A172 (cell line): ENCODE results near the gene IMMP2L. TPM values are rescaled to one million over a fixed set of nuclear protein-coding genes. Genes with fewer than 3 reads are reported as not detected.

Experiments
- DNase-seq: peaks from one replicate; pipeline ENCODE4 v3.0.0-alpha.2; 2015; ENCODE audit warnings: low spot score
- total RNA-seq: library from RNA; depleted of rRNA; stranded (reverse); fragments of >200 nt; shearing (Covaris generic); gene quantifications from 2 replicates; pipeline ENCODE4 v1.2.3, GENCODE V29; 2014

IMMP2L gene
- total RNA-seq, 1 experiment from 2014 or later: 22.6 TPM

DNA sequence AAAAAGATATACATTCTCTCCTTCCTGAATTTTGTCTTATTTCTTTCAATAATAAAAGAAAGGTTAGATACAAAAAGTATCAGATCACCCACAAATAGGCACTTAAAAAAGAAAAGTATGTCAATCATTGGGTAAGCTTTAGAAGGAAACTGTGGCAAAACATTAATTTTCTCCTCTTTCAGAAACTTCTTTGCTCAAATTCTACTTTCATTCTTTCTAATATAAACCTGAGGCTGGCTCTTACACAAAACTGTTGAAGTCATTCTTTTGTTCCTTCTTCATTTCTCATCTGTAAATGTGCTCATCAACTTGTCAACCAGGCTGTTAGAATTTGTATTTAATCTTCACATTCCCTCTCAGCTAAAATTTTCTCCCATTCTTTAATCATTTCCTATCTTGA lies 346.7 kb downstream of the IMMP2L start:
- no peak for DNase-seq

DNA sequence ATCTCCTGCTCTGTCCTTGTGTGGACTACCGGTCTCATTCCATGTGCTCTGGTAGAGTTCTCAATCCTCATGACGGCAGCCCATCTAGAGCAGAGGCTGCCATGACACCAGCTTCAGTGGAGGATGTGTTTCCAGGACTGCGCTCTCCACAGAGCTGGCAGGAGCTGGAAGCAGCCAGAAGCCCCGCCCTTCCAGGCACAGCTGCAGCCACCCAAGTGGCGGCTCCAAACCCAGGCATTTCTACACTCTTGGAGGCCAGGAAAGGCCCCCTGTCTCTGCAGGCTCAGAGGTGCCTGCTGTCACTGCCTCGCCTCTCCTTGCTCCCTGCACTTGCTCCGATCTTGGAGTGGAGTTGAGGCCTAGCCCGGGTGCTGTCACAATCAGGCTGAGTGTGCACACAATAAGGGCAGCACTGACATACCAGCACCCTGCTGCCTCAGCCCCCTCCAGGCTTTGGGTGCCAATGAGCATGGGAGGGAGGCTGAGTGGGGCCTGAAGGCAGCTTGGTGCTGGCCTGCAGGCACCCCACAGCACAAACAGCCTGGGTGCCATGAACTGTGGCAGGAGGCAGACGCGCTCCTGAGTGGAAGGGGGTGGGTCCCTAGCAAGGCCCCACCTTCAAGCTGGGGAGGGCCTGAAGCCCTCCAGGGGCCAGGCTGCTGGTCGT lies 349.3 kb downstream of the IMMP2L start:
- DNase-seq: no peak

DNA sequence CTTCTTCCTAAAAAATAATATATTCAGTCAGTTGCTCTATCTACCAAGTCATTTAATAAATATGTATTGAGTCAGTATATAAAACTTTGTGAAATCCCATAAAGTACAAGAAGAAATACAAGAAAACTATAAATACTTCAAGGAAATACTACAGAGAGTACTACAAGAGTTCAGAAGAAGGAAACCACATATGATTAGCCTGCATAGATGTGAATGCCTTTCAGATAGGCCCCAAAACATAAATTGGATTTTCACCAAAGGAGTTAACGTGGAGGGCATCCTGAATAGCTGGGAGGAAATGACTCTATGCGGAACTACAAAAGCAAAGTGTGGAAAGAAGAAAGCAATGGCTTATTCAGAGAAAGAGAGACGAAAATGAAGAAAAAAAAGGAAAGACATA lies 351.3 kb downstream of the IMMP2L start:
- no peak for DNase-seq

DNA sequence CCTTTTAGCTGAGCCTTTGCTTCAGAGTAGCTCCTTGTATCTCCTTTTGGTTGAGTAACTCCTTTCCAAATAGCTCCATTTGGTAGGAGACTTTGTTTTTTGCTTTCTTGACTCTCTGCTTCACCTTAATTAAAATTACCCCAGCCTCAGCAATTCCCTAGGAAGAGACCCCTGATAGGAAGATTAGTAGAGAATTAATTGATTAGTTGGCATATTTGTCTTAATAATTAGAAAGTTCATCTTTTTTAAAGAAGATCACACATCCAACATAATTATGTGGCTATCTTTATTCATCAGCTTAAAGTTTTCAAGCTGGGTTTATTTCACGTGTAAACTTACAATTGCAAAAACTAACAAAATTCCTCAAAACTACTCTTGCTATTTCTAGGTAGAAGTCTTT lies 352.2 kb downstream of the IMMP2L start:
- no peak for DNase-seq

DNA sequence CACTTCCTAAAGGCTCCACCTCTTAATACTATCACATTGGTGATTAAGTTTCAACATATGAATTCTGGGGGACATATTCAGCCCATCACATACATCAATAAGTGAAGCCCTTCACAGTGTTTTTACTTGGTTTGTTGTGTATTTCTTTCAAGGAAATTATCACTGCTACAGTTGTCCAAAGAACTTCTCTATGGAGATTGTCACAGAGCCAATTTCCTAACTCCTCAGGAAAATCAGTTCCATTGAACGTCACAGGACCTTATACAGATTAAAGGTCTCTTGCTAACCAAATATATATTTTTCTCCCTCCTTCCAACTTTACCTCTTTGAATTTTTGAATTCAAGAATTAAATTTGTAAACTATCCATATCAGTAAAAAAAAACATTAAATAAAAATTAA lies 357.0 kb downstream of the IMMP2L start:
- DNase-seq: no peak

DNA sequence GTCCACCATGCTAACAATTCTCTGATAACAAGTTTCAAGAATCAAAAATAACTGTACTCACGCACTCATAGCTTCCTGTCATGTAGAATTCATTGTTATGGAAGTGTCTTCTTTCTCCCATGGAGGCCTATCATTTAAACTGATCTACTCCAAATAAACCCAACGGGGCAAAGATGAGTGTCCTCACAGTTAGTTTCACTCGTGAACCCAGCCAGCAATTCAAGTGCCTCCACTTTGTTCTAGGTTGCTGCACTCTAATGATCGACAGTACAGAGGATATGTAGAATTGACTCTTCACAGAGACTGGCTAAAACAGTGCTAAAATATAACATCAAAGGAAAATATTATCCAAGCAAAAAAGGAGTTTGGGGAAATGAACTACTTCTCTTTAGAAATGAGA lies 360.0 kb downstream of the IMMP2L start:
- DNase-seq: no peak

DNA sequence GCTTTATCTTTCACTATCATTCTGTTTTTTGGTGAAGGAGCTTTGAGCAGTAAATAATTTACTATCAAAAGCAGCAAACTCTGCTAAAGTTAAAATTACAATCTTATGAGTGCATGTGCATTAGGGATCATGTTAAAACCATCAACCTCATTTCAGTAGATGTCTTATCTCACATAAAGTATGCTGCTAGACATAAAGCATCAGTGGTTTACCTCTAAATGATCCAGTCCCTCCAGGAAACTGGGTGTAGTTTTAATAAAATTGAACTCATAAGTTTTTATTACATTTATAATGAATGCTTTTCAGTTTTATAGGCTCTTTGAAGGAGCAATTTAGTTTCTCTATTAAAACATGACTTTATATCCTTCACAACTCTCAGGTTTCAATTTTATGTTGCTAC lies 362.6 kb downstream of the IMMP2L start:
- no peak for DNase-seq

DNA sequence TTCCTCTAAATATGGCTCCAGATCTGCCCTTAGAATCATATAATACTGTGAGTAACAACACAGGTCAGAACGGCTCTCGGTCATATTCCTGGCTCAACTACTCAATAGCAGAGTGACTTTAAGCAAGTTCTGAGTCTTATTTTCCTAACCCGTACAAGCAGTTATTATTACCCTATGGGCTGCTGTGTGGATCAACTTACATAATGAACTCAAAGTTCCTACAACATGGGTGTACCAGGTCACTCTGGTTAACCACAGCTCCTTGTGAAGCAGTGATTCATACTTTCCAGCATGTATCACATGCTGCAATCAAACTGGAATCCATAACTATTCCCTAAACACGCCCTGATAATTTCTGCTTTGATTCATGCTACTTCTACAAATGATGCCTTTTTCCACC lies 364.0 kb downstream of the IMMP2L start:
- peak; percentile 90 for DNase-seq

DNA sequence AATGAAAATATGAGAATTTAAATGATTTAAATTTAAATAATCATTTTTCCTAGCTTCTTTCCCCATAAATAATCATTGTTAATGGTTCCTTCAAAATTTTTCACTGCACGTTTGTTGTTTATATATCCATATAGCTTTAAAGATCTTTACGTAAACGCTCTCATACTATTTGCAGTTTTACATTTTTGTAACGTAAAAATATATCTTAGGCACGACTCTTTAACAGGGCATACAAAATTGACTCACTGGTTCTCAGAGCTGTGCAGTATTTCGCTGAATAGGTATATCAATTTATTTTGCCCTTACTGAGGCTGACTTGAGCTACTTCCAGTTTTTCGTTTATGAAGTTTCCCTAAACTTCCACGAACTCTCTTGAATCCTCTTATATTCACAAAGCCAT lies 365.6 kb downstream of the IMMP2L start:
- no peak for DNase-seq

DNA sequence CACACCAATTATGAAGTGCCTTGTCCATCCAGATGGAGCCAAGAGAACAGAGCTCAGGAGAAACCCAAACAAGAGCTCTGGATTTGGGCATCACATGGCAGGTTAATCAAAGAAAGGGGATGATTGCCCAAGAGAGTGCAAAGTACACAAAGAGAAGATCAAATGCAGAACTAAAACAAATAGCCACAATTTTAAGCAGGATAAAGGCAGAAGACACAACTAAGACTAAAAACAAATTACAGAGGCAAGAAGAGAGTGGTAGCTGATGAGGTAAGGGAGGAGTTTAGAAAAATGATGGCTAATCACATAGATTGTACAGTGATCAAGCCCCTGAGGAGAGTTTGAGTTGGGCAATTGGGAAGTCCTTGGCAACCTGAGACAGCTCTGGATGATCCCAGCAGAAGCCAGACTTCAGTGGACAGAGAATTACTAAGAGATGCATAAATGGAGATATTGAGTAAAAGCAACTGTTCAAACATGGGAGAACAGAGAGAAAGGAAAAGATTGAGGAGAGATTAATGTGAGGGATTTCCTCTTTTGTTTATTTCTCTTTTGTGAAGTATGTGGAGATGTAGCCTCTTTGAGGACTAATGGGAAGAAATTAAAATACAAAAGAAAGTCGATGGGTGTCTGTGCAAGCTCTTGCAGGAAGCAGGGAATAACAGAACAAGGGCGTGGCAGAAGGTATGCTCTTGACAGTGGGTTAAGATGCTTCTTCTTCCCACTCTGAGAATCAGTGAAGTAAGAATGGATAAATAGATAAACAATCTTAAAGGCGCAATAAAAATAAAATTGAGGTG lies 369.5 kb downstream of the IMMP2L start:
- no peak for DNase-seq

DNA sequence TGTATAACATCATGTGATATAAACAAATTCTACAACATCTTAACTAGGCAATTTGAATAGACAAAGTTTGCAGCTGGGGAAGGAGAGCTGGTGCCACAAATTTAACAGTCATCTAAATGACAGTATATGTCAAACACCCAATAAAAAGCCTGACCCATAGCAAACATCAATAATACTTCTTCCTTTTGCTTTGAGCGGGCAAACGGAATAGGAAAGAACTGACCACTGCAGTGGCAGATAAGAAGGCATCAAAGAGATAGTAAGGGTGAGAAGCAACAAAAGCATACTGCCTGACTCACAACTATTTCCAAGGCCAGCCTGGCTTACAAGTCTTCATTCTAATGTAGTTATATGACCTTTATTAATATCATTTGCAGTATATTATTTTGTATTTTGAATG lies 371.5 kb downstream of the IMMP2L start:
- no peak for DNase-seq

DNA sequence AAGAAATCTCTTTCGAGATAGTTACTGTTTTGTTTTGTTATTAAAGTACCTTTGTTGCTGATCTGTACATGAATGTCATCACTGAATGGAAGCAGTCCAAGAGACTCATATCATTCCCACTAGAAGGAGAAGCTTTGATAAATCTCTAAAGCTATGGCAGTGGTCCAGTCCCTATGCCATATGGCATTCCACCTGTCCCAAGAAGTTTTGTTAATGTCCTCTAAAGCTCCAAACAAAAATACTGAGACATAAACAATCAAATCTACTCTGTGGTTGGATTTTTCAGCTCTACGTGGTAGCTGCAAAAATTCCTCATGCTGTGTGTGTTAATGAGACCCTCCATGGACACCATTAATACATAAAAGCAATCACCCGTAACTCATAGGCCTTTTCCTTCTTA lies 377.3 kb downstream of the IMMP2L start:
- DNase-seq: no peak

DNA sequence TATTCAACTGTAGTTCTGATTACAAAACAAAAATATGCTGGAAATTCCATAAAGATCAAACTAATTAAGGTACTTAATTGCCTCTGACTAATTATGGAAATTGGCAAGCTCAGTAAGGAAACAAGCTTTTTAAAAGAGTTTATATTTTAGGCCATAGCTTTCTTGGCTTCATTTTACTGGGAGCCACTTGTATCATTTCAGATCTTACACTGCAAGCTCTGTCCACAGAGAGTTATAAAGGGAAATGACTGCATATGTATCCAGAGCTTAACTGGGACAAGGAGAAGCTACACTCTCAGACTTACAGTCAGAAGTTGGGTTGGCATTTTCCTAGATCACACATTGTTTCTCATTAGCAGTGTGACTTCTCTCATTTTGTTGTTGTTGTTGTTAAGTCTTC lies 379.0 kb downstream of the IMMP2L start:
- no peak for DNase-seq

DNA sequence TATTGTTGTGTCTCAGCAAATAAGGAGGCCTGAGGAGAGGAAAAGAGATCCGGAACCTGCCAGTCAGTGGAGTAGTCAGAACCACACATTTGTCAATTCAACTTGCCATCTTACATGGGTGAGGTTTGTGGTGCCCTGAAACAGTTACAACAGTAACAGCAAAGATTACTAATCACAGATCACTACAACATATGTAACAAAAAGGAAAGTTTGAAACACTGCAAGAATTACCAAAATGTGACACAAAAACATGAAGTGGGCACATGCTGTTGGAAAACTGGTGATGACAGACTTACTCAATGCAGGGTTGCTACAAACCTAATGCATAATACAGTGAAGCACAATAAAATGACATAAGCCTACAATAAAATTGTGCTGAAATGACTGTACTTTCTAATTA lies 382.0 kb downstream of the IMMP2L start:
- DNase-seq: no peak

DNA sequence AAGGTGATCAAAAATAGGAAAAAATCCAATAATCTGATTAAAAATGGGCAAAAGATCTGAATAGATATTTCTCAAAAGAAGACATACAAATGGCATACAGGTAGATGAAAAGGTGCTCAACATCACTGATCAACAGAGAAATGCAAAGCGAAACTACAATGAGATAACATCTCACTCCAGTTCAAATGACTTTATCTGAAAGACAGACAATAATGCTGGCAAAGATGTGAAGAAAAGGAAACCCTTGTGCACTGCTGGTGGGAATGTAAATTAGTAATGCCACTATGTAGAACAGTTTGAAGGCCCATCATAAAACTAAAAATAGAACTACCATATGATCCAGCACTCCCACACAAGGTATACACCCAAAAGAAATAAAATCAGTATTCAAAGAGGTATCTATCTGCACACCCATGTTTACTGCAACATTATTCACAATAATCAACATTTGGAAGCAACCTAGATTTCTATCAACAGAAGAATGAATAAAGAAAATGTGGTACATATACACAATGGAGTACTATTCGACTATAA lies 386.3 kb downstream of the IMMP2L start:
- DNase-seq: no peak

DNA sequence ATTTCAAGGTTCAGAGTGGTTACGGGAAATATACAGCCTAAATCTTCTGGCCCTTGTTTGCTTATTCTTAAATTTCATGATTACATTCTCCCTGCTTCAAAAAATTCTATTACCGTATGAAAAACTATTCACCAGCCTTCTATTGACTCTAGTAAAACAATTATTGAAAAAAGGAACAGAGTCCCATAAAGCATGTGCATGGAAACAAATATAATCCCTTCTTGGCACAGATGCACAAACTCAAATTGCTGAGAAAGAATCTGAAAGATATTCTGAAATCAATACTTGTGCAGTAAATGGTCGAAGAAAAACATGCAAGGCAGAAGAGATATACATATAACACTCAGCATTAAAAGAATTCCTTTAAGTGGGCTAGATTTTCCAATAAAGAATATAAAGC lies 387.8 kb downstream of the IMMP2L start:
- no peak for DNase-seq

DNA sequence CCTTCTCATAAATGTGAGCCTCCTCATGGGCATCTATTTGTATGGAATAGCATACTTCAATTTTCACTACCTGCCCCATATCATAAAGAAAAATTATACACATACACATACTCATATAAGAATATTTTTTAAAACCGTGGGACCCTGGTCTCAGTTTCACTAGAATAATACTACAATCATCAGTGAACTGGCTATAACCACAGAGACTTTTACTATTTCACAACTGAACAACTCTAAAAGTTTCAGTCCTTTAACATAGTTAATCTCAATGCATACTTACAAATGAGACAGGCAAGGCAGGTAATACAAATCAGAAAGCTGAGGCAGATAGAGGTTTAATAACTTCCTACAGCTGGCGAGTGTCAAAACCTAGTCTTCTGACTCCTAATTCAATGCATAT lies 388.3 kb downstream of the IMMP2L start:
- no peak for DNase-seq

DNA sequence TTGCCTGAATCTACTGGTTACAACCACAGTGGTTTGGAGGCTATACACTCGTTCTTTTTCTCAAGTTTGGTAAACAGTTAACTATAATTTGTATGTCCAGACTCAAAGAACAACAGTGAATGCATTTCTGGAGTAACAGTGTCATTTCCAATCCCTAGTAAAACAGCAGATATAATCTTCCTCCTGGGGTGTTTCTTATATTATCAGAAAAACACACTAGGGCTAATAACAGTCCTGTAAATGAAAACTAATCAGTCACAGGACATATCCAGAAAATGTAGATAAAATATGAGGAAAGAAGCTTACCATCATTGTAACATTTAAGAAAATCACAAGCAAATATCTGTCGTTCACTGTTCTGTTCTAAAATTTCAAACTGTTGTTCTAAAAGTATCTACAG lies 388.8 kb downstream of the IMMP2L start:
- DNase-seq: no peak

DNA sequence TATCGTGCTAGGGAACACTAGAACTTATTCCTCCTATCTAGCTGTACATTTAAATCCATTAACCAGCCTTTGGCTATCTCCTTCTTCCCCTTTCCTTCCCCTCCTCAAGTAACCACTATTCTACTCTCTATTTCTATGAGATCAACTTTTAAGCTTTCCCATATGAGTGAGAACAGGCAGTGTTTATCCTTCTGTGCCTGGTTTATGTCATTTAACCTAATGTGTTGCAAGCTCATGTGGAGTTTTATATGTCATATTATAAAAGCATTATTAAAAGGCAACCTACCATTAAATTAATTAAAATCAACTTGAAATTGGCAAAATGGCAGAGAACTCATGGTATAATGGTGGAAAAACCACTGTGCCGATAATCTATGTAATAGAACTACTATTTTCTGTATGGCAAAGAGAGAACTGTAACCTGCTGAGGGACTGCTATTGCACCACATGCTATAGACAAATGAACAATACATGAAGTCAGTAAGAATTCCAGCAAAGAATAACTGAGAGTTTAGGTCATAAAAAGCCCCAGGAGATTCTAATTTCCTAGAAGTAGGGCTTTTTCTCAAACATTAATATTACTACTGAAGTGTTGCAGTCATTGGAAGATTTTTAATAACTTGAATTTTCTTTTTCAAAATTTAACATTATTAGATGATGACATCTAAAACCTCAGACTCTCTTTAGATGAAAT lies 389.6 kb downstream of the IMMP2L start:
- DNase-seq: no peak

DNA sequence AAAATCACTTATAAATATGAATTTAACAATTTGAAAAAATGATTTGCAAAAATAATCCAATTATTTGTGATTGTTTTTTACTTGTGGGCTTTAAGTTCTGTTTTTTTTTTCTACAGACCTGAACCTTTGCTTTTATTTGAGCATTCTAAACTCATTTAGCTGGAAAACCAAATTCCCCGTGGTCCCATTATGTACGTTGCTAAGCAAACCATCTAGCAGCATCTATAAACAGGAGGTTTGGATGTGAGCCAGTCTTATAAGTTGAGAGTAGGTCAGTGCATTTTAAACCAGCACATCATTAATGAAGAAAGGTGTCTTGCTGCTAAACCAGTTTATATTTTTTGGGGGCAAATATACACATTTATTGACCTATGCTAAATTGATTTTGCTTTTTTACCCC lies 394.1 kb downstream of the IMMP2L start:
- DNase-seq: no peak

DNA sequence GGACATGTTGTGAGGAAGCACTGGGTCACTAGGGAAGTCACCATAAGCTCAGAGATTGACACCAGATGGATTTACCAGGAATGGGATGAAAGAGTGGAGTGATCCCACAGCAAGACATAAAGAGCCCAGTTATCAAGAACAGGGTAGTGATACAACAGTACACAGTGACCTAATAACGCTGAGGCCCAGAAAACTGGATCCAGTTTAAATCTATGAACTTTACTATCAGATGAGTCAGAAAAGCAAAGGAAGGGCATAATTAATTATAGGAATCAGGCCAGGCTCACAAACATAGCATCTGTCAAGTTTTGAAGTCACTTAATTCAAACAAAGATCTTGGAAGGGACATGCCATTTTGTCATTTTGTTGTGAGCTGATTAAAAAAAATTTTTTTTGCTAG lies 397.9 kb downstream of the IMMP2L start:
- DNase-seq: no peak

DNA sequence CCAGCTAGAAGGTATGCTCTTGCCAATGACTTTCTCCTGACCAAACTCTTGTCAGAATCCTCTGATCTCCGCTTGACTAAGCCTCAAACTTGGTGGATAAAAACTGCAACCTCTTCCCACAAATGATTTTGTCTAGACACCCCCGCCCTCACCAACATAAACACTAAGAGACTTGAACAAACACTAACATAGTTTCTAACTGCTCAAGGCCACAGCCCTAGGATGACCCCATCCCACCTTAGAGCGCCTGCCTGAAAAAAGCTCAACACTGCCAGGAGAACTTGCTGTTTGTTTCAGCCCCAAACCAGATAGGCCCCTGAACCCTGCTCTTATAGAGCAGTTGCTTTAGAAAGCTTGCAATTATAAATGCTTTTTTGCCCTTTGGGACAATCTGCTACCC lies 399.6 kb downstream of the IMMP2L start:
- no peak for DNase-seq

DNA sequence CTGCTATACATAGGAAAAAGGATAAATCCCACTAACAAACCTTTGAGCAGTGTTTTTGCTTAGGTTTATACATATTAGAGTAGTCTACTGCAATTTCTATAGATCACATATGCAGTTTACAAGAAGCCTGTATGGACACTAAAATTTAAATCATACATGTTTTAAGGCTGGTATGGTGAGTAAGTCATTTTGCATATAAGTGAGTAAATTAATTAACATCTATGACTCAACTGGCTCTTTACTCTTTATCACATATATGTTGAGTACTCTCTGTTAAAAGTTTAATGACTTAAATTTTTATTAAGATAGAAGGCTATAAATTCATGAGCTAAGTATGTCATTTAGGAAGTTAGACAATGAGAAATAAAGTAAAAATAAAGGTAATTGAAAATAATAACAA lies 402.0 kb downstream of the IMMP2L start:
- DNase-seq: no peak
